Mucosa of rectum (tissue), 2 donors: ENCODE results near the gene SHQ1.

Experiments
- H3K27ac ChIP-seq, 2 donors: one replicate each; pipeline ENCODE4 v1.7.0; 2013; ENCODE audit warnings: inconsistent platforms in 2 of 2, low read depth in 2 of 2, low read length in 2 of 2
- H3K27me3 ChIP-seq, 2 donors: one replicate each; pipeline ENCODE4 v1.7.0; 2013; ENCODE audit warnings: low read length in 2 of 2; ENCODE audit not compliant: control insufficient read depth in 2 of 2, insufficient read depth in 2 of 2
- H3K36me3 ChIP-seq, 2 donors: one replicate each; pipeline ENCODE4 v1.7.0; 2013; ENCODE audit warnings: low read length in 2 of 2; ENCODE audit not compliant: control insufficient read depth in 2 of 2, insufficient read depth in 2 of 2
- H3K4me1 ChIP-seq, 2 donors: one replicate each; pipeline ENCODE4 v1.7.0; 2013; ENCODE audit warnings: low read length in 2 of 2, mild to moderate bottlenecking in 1 of 2; ENCODE audit not compliant: control insufficient read depth in 2 of 2, insufficient read depth in 2 of 2
- H3K4me3 ChIP-seq, 2 donors: one replicate each; pipeline ENCODE4 v1.7.0; 2013; ENCODE audit warnings: low read length in 2 of 2
- H3K9ac ChIP-seq, 2 donors: one replicate each; pipeline ENCODE4 v1.7.0; 2013; ENCODE audit warnings: low read length in 2 of 2, low read depth in 1 of 2, mild to moderate bottlenecking in 1 of 2
- H3K9me3 ChIP-seq, 2 donors: one replicate each; pipeline ENCODE4 v1.7.0; 2013; ENCODE audit warnings: low read length in 2 of 2; ENCODE audit not compliant: control insufficient read depth in 2 of 2
- donor health status: healthy.
- donor health status: Normal muscosa, but diverticular disease.

The SHQ1 gene

GRCh38 chr3:72847751-72848702 lies at the start of gene SHQ1:
TSS of gene SHQ1 (minus strand) at chr3:72848445. CDS start at chr3:72848340, 105 bp downstream.
- no peaks in the 10 kb centered on the region for H3K9me3 ChIP-seq
- H3K27me3 ChIP-seq, result no peaks in the 10 kb centered on the region
- H3K4me1 ChIP-seq, result peaks cover 11 to 17% of the 10 kb centered on the region in 2 donors
- H3K9ac ChIP-seq, result peak within 1 kb of the TSS; percentile 70 to 80
- H3K36me3 ChIP-seq, result no peaks in the 10 kb centered on the region
- peak within 1 kb of the TSS; percentile 85 to 99 for H3K4me3 ChIP-seq
- peak within 1 kb of the TSS; percentile 53 to 77 for H3K27ac ChIP-seq

GRCh38 chr3:72897758-72898007 lies 49.4 kb upstream of the SHQ1 start:
- no peak overlapping the region for H3K4me3 ChIP-seq
- no peaks in the 10 kb centered on the region for H3K9me3 ChIP-seq
- no peaks in the 10 kb centered on the region for H3K36me3 ChIP-seq
- H3K27me3 ChIP-seq, result no peaks in the 10 kb centered on the region
- H3K27ac ChIP-seq, result no peak overlapping the region
- H3K4me1 ChIP-seq, result peaks cover 6 to 12% of the 10 kb centered on the region in 2 donors
- H3K9ac ChIP-seq, result no peak overlapping the region

DNA sequence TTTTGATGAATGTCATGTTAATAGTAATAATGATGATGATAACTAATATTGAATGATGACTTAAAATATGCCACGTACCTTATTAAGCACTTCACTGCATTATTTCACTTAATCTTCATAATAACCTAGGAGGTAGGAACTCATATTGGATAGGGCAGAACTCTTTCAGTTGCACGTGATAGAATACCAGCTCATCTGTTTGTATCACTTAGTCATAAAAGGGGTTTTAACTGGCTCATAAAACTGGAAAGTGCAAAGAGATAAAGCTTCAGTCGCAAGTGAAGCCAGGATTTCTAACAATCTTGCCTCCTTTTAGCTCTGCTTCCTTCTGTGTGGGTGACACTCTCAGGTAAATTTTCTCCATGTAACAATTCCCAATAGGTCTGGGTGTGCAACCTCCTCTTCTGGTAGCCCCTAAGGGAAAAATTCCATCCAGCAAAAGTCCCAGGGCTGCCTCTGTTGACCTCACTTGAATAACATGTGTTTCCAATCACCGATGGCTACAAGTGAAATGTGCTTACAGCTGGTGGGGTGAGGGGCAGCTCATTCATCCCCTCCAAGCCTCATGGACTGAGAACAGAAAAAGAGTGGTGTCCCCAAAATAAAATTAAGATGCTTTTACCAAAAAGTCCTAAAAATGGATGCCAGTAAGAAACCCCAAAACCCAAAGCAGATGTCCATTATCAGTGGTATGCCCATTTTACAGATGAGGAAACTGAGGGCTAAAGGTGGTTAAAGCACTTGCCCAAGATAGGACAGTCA lies 48.9 kb upstream of the SHQ1 start:
- no peak overlapping the region for H3K4me3 ChIP-seq
- peaks cover 6 to 12% of the 10 kb centered on the region in 2 donors for H3K4me1 ChIP-seq
- no peak overlapping the region for H3K27ac ChIP-seq
- no peaks in the 10 kb centered on the region for H3K36me3 ChIP-seq
- H3K27me3 ChIP-seq, result no peaks in the 10 kb centered on the region
- H3K9me3 ChIP-seq, result no peaks in the 10 kb centered on the region
- no peak overlapping the region for H3K9ac ChIP-seq

- no peak overlapping the region for H3K27ac ChIP-seq
- H3K27me3 ChIP-seq, result no peaks in the 10 kb centered on the region
- no peaks in the 10 kb centered on the region for H3K9me3 ChIP-seq
- H3K36me3 ChIP-seq, result no peaks in the 10 kb centered on the region
- H3K9ac ChIP-seq, result no peak overlapping the region
- H3K4me1 ChIP-seq, result peaks cover 6 to 16% of the 10 kb centered on the region in 2 donors
- no peak overlapping the region for H3K4me3 ChIP-seq
Measured at GRCh38 chr3:72894976-72895552, 46.8 kb upstream of the SHQ1 start.

DNA sequence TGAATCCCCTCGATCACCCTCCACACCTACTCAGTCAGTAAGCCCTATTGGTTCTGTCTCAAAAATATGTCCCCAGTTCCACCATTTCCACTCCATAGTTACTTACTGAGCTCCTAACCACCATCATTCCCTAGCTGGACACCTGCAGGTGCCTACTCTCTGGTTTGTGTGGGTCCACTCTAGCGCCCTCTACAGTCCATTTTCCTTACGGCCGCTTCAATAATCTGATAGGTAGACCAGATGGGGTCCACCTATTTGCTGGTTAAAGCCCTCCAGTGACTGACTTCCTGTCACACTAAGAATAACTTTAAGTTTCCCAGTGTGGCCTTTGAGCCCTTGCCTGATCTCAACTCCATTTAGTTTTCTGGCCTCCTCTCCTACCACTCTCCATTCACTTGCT lies 44.6 kb upstream of the SHQ1 start:
- H3K4me1 ChIP-seq, result peaks cover 6 to 11% of the 10 kb centered on the region in 2 donors

GRCh38 chr3:72892081-72892775 lies 44.0 kb upstream of the SHQ1 start:
- Histone ChIP-seq H3K9me3 (no peaks in the 10 kb centered on the region), H3K36me3 (no peaks in the 10 kb centered on the region), H3K27me3 (no peaks in the 10 kb centered on the region), H3K4me3 (no peak overlapping the region), H3K27ac (no peak overlapping the region), H3K4me1 (peaks cover 7 to 12% of the 10 kb centered on the region in 2 donors), H3K9ac (no peak overlapping the region)

More for the DNA sequence above, 44.6 kb upstream of the SHQ1 start:
- H3K9me3 ChIP-seq, result no peaks in the 10 kb centered on the region
- H3K4me3 ChIP-seq, result no peak overlapping the region
- H3K36me3 ChIP-seq, result no peaks in the 10 kb centered on the region
- no peaks in the 10 kb centered on the region for H3K27me3 ChIP-seq
- no peak overlapping the region for H3K27ac ChIP-seq
- H3K9ac ChIP-seq, result no peak overlapping the region

- no peak overlapping the region for H3K4me3 ChIP-seq
- H3K9me3 ChIP-seq, result no peaks in the 10 kb centered on the region
- no peaks in the 10 kb centered on the region for H3K36me3 ChIP-seq
- no peak overlapping the region for H3K9ac ChIP-seq
- H3K27ac ChIP-seq, result peak overlapping the region; percentile 10 to 41
- H3K27me3 ChIP-seq, result no peaks in the 10 kb centered on the region
- H3K4me1 ChIP-seq, result peaks cover 7 to 14% of the 10 kb centered on the region in 2 donors
Measured at GRCh38 chr3:72891053-72891855, 43.0 kb upstream of the SHQ1 start.

DNA sequence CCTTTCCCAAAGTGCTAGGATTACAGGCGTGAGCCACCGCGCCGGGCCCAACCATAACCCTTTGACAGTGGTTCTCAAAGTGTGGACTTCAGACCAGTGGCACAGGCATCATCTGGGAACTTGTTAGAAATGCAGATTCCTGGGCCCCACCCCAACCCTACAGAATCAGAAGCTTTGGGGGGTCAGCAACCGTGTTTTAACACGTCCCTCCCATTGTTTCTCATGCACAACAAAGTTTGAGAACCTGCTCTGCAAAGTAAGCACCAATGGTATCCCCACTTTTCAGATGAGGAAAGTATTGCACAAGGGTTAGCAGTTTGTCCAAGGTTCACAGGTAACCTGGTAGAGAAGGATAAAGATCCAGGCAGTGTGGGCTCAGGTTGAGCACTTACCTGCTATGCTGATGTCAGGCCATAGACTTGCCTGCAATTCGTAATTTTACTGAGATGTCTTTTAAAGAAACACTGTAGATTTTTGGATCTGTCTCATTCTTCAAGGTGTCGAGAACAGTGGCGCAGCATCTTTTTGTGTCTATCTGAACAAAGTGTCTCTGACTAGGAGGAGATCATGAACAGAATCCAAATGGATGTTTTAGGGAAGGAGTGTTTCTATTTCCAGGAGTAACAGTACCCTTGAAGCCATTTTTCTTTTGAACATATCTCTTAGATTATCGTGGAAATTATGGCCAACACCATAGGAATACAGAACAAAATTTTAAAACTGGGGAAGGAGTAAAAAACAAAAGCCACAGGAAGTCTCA lies 42.1 kb upstream of the SHQ1 start:
- Histone ChIP-seq H3K9ac (no peak overlapping the region), H3K4me3 (no peak overlapping the region), H3K9me3 (no peaks in the 10 kb centered on the region), H3K27me3 (no peaks in the 10 kb centered on the region), H3K4me1 (peaks cover 7 to 14% of the 10 kb centered on the region in 2 donors), H3K27ac (no peak overlapping the region), H3K36me3 (no peaks in the 10 kb centered on the region)
